NB4 (cell line): ENCODE results near the gene CAMKK1.

ENCODE experiments used
- MYC ChIP-seq: IDR thresholded peaks from 2 replicates; pipeline ENCODE4 v1.6.1; 2011; ENCODE audit warnings: low read depth, low read length
- POLR2A ChIP-seq: IDR thresholded peaks from 2 replicates; pipeline ENCODE4 v1.6.1; 2011; ENCODE audit warnings: mild to moderate bottlenecking; ENCODE audit not compliant: insufficient read length; ENCODE audit errors: extremely low read depth
- TF ChIP-seq, protein P1 (sequence below): IDR thresholded peaks from one replicate; pipeline ENCODE4 v1.5.1; 2012; ENCODE audit warnings: low read depth, low read length
- TF ChIP-seq, protein P2 (sequence below): IDR thresholded peaks from 2 replicates; pipeline ENCODE4 v1.6.1; 2011; ENCODE audit warnings: low read depth, low read length

DNA sequence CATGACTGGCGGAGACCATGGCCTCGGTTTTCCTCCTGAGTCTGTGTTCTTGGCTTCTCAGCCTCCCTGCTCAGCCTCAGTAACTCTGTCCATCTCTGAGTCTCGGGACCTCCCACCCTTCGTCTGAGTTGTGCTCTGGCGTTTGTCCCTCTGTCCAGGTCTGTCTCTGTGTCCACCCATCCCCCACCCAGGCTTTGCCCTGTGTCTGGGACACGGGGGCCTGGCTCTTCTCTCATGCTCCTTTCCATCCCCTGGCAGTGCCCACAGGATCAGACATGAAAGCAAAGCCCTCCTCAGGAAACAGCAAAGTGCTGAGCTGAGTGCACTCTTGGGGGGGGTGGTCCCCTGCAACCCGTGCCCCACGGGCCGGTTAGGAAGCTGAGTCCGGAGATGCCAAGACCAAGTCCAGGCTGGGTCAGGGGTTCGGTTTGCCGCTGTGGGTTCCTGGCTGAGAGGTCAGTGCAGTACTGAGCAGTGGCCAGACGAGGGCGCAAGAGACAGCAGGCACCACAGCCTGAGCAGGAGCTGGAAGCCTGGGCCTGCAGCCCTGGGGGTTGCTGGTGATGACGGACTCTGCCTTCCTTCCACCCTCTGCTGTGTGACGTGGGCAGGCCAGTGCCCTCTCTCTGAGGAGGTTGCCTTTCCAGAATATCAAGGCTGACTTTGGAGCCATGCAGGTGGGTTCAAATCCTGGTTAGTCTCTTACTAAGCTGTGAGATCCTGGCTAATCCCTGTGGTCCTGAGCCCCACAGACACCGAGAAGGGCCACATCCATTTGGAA is 20.9 kb upstream of the CAMKK1 start:
- TF ChIP-seq, protein P1, sequence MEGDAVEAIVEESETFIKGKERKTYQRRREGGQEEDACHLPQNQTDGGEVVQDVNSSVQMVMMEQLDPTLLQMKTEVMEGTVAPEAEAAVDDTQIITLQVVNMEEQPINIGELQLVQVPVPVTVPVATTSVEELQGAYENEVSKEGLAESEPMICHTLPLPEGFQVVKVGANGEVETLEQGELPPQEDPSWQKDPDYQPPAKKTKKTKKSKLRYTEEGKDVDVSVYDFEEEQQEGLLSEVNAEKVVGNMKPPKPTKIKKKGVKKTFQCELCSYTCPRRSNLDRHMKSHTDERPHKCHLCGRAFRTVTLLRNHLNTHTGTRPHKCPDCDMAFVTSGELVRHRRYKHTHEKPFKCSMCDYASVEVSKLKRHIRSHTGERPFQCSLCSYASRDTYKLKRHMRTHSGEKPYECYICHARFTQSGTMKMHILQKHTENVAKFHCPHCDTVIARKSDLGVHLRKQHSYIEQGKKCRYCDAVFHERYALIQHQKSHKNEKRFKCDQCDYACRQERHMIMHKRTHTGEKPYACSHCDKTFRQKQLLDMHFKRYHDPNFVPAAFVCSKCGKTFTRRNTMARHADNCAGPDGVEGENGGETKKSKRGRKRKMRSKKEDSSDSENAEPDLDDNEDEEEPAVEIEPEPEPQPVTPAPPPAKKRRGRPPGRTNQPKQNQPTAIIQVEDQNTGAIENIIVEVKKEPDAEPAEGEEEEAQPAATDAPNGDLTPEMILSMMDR = peak; percentile 83
- no peak for TF ChIP-seq POLR2A
- 0 out of 2 replicates have a peak, but pooled peaks have one; percentile 25 for TF ChIP-seq MYC
- TF ChIP-seq, protein P2, sequence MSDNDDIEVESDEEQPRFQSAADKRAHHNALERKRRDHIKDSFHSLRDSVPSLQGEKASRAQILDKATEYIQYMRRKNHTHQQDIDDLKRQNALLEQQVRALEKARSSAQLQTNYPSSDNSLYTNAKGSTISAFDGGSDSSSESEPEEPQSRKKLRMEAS = peak; percentile 48
